Measurements from ENCODE around the gene GIGYF1.

- no peak for TF ChIP-seq POLR2A (IDR thresholded peaks at IDR 0.05)
- TF ChIP-seq, protein P1, sequence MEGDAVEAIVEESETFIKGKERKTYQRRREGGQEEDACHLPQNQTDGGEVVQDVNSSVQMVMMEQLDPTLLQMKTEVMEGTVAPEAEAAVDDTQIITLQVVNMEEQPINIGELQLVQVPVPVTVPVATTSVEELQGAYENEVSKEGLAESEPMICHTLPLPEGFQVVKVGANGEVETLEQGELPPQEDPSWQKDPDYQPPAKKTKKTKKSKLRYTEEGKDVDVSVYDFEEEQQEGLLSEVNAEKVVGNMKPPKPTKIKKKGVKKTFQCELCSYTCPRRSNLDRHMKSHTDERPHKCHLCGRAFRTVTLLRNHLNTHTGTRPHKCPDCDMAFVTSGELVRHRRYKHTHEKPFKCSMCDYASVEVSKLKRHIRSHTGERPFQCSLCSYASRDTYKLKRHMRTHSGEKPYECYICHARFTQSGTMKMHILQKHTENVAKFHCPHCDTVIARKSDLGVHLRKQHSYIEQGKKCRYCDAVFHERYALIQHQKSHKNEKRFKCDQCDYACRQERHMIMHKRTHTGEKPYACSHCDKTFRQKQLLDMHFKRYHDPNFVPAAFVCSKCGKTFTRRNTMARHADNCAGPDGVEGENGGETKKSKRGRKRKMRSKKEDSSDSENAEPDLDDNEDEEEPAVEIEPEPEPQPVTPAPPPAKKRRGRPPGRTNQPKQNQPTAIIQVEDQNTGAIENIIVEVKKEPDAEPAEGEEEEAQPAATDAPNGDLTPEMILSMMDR (IDR thresholded peaks at IDR 0.05 in 4 of 5, conservative IDR thresholded peaks at IDR 0.05 in 1 of 5), result no peak
These were observed 25.7 kb upstream of the GIGYF1 start for GRCh38 chr7:100719523-100720278.
